ENCODE results near the gene MYO1D. TPM values are rescaled to one million over a fixed set of nuclear protein-coding genes. Genes with fewer than 3 reads are reported as not detected.
"Not testable (repeated sequence)": the region's sequence is repeated elsewhere in the genome, so short reads cannot be mapped to it uniquely, and the experiment has no call there.

The MYO1D gene
- total RNA-seq, 6 donors from 2014 or later, result 63.0 to 139 (median 91.9) TPM

- ATAC-seq (ENCODE audit: low FRiP score in 2 of 2) (no peak), DNase-seq (no peak)
- Histone ChIP-seq H3K27ac (no peak overlapping the region), H3K4me1 (peaks cover 0 to 7% (median 2%) of the 10 kb centered on the region in 4 donors), H3K27me3 (no peaks in the 10 kb centered on the region), H3K9me3 (peaks cover 0 to 9% (median 5%) of the 10 kb centered on the region in 4 donors), H3K36me3 (peaks cover 0 to 52% (median 6%) of the 10 kb centered on the region in 4 donors), H3K4me3 (no peak overlapping the region)
- TF ChIP-seq CTCF (IDR thresholded peaks at IDR 0.05), result no peak
- TF ChIP-seq EP300 (IDR thresholded peaks at IDR 0.05), result no peak
- TF ChIP-seq POLR2AphosphoS5 (IDR thresholded peaks at IDR 0.05), result no peak
- TF ChIP-seq POLR2A (IDR thresholded peaks at IDR 0.05), result no peak
- WGBS, 2 donors, result 71 to 82% methylated on average over 3 of the region's 3 CpGs
Observed at GRCh38 chr17:32654324-32654723, 222.6 kb downstream of the MYO1D start.

GRCh38 chr17:32651084-32651483 is 225.8 kb downstream of the MYO1D start:
- no peaks in the 10 kb centered on the region for H3K4me1 ChIP-seq
- peaks cover 0 to 9% (median 5%) of the 10 kb centered on the region in 4 donors for H3K9me3 ChIP-seq
- peaks cover 0 to 43% (median 6%) of the 10 kb centered on the region in 4 donors for H3K36me3 ChIP-seq
- TF ChIP-seq EP300 (IDR thresholded peaks at IDR 0.05) (no peak), POLR2AphosphoS5 (IDR thresholded peaks at IDR 0.05) (no peak), POLR2A (IDR thresholded peaks at IDR 0.05) (no peak), CTCF (IDR thresholded peaks at IDR 0.05) (no peak)
- ATAC-seq (ENCODE audit: low FRiP score in 2 of 2), result no peak
- no peak for DNase-seq
- no peaks in the 10 kb centered on the region for H3K27me3 ChIP-seq
- WGBS, 2 donors, result 94 to 96% methylated on average over 2 of the region's 2 CpGs
- H3K27ac ChIP-seq, result no peak overlapping the region
- no peak overlapping the region for H3K4me3 ChIP-seq

- Histone ChIP-seq H3K27ac (no peak overlapping the region), H3K36me3 (peaks cover 0 to 36% (median 6%) of the 10 kb centered on the region in 4 donors), H3K27me3 (no peaks in the 10 kb centered on the region), H3K4me3 (no peak overlapping the region), H3K4me1 (no peaks in the 10 kb centered on the region), H3K9me3 (peaks cover 0 to 9% (median 5%) of the 10 kb centered on the region in 4 donors)
- TF ChIP-seq POLR2A (IDR thresholded peaks at IDR 0.05) (no peak), EP300 (IDR thresholded peaks at IDR 0.05) (no peak), CTCF (IDR thresholded peaks at IDR 0.05) (no peak), POLR2AphosphoS5 (IDR thresholded peaks at IDR 0.05) (no peak)
- no peak for ATAC-seq (ENCODE audit: low FRiP score in 2 of 2)
- DNase-seq, result no peak
- WGBS, 2 donors, result 96 to 100% methylated on average over 2 of the region's 2 CpGs
Observed at GRCh38 chr17:32648450-32648849, 228.5 kb downstream of the MYO1D start.

- Histone ChIP-seq H3K27me3 (no peaks in the 10 kb centered on the region), H3K36me3 (peaks cover 0 to 22% (median 3%) of the 10 kb centered on the region in 4 donors), H3K9me3 (peaks cover 0 to 9% (median 5%) of the 10 kb centered on the region in 4 donors), H3K27ac (no peak overlapping the region), H3K4me1 (no peaks in the 10 kb centered on the region), H3K4me3 (no peak overlapping the region)
- TF ChIP-seq POLR2A (IDR thresholded peaks at IDR 0.05), result no peak
- TF ChIP-seq POLR2AphosphoS5 (IDR thresholded peaks at IDR 0.05), result no peak
- TF ChIP-seq CTCF (IDR thresholded peaks at IDR 0.05), result no peak
- TF ChIP-seq EP300 (IDR thresholded peaks at IDR 0.05), result no peak
- ATAC-seq (ENCODE audit: low FRiP score in 2 of 2), result no peak
- no peak for DNase-seq
- 92 to 95% methylated on average over 2 of the region's 2 CpGs for WGBS, 2 donors
Observed at GRCh38 chr17:32646941-32647340, 230.0 kb downstream of the MYO1D start.

GRCh38 chr17:32641514-32641913 is 235.4 kb downstream of the MYO1D start:
- ATAC-seq (ENCODE audit: low FRiP score in 2 of 2); H3K9me3 ChIP-seq; H3K36me3 ChIP-seq; H3K27me3 ChIP-seq; DNase-seq; H3K4me1 ChIP-seq; H3K4me3 ChIP-seq; H3K27ac ChIP-seq: not testable (repeated sequence)
- WGBS, 2 donors, result 91 to 100% methylated on average over 2 of the region's 2 CpGs
